Karpas-422 (cell line): Measurements from ENCODE around the gene CPA5. TPM values are rescaled to one million over a fixed set of nuclear protein-coding genes. Genes with fewer than 3 reads are reported as not detected.

Source experiments
- DNase-seq: peaks from one replicate; pipeline ENCODE4 v3.0.0-alpha.2; 2015
- H2AFZ ChIP-seq: fragments of 200-600 bp; sonication (generic); 2 replicates; pipeline ENCODE4 v1.6.1; 2014; ENCODE audit warnings: antibody characterized with exemption, low read length, mixed read lengths
- H3K27ac ChIP-seq: fragments of 200-600 bp; sonication (generic); 2 replicates; pipeline ENCODE4 v1.5.1; 2014; ENCODE audit warnings: mild to moderate bottlenecking, low read length, moderate library complexity
- H3K27me3 ChIP-seq: fragments of 200-600 bp; sonication (generic); 2 replicates; pipeline ENCODE4 v1.6.1; 2014; ENCODE audit warnings: low read length, mixed read lengths
- H3K36me3 ChIP-seq: fragments of 200-600 bp; sonication (generic); 2 replicates; pipeline ENCODE4 v1.6.1; 2014; ENCODE audit warnings: low read length, mixed read lengths; ENCODE audit not compliant: insufficient read depth
- H3K4me1 ChIP-seq: fragments of 200-600 bp; sonication (generic); 2 replicates; pipeline ENCODE4 v1.6.1; 2014; ENCODE audit warnings: mild to moderate bottlenecking, low read length, mixed read lengths
- H3K4me2 ChIP-seq: fragments of 200-600 bp; sonication (generic); 2 replicates; pipeline ENCODE4 v1.6.1; 2014; ENCODE audit warnings: low read length, low read depth, mild to moderate bottlenecking; ENCODE audit not compliant: poor library complexity, severe bottlenecking
- H3K4me3 ChIP-seq: fragments of 200-600 bp; sonication (generic); 2 replicates; pipeline ENCODE4 v1.5.1; 2014; ENCODE audit warnings: mild to moderate bottlenecking, antibody characterized with exemption, low read length, mixed read lengths
- H3K79me2 ChIP-seq: fragments of 200-600 bp; sonication (generic); 2 replicates; pipeline ENCODE4 v1.6.1; 2014; ENCODE audit warnings: mild to moderate bottlenecking, low read length, mixed read lengths
- H3K9ac ChIP-seq: fragments of 200-600 bp; sonication (generic); 2 replicates; pipeline ENCODE4 v1.6.0; 2014; ENCODE audit warnings: low read length
- H3K9me2 ChIP-seq: fragments of 200-600 bp; sonication (generic), shearing (Covaris generic); replicated peaks from 2 replicates; pipeline ENCODE4 v1.6.0; 2014; ENCODE audit warnings: mild to moderate bottlenecking, low read length, moderate library complexity; ENCODE audit not compliant: insufficient read depth
- H3K9me3 ChIP-seq: fragments of 300-700, 200-600 bp; sonication (generic); 2 replicates; pipeline ENCODE4 v1.6.1; 2014; ENCODE audit warnings: low read length, mixed read lengths
- H4K20me1 ChIP-seq: fragments of 200-600 bp; sonication (generic); 2 replicates; pipeline ENCODE4 v1.6.1; 2014; ENCODE audit warnings: mild to moderate bottlenecking, antibody characterized with exemption, low read length, low read depth; ENCODE audit not compliant: insufficient read depth
- total RNA-seq: library from RNA; depleted of rRNA; stranded (reverse); fragments of >200 nt; shearing (Covaris generic); gene quantifications from 2 replicates; pipeline ENCODE4 v1.2.3, GENCODE V29; 2014; ENCODE audit warnings: low replicate concordance

Gene CPA5
- total RNA-seq, 1 experiment from 2014 or later, result not detected

- no peaks in the 10 kb centered on the region for H3K9me3 ChIP-seq
- H3K4me3 ChIP-seq, result no peak overlapping the region
- H3K9ac ChIP-seq, result no peak overlapping the region
- no peaks in the 10 kb centered on the region for H3K36me3 ChIP-seq
- no peaks in the 10 kb centered on the region for H3K4me1 ChIP-seq
- H3K27ac ChIP-seq, result no peak overlapping the region
- H3K9me2 ChIP-seq, result no peaks in the 10 kb centered on the region
- no peak overlapping the region for H2AFZ ChIP-seq
- no peaks in the 10 kb centered on the region for H4K20me1 ChIP-seq
- H3K4me2 ChIP-seq, result no peak overlapping the region
- no peaks in the 10 kb centered on the region for H3K27me3 ChIP-seq
- DNase-seq, result no peak
- no peaks in the 10 kb centered on the region for H3K79me2 ChIP-seq
Observed at GRCh38 chr7:130387628-130388403, 43.2 kb downstream of the CPA5 start.

GRCh38 chr7:130388671-130389070 lies 44.1 kb downstream of the CPA5 start:
- H3K9ac ChIP-seq, result no peak overlapping the region
- H3K27me3 ChIP-seq, result no peaks in the 10 kb centered on the region
- H2AFZ ChIP-seq, result no peak overlapping the region
- no peak for DNase-seq
- no peaks in the 10 kb centered on the region for H4K20me1 ChIP-seq
- no peaks in the 10 kb centered on the region for H3K79me2 ChIP-seq
- no peaks in the 10 kb centered on the region for H3K9me3 ChIP-seq
- no peaks in the 10 kb centered on the region for H3K4me1 ChIP-seq
- H3K36me3 ChIP-seq, result no peaks in the 10 kb centered on the region
- H3K27ac ChIP-seq, result no peak overlapping the region
- H3K4me2 ChIP-seq, result no peak overlapping the region
- no peaks in the 10 kb centered on the region for H3K9me2 ChIP-seq
- H3K4me3 ChIP-seq, result no peak overlapping the region

GRCh38 chr7:130390486-130390885 lies 45.9 kb downstream of the CPA5 start:
- no peaks in the 10 kb centered on the region for H3K4me1 ChIP-seq
- no peak overlapping the region for H2AFZ ChIP-seq
- H3K79me2 ChIP-seq, result no peaks in the 10 kb centered on the region
- H4K20me1 ChIP-seq, result no peaks in the 10 kb centered on the region
- no peak overlapping the region for H3K9ac ChIP-seq
- no peak overlapping the region for H3K27ac ChIP-seq
- H3K27me3 ChIP-seq, result no peaks in the 10 kb centered on the region
- no peak overlapping the region for H3K4me2 ChIP-seq
- no peaks in the 10 kb centered on the region for H3K36me3 ChIP-seq
- no peaks in the 10 kb centered on the region for H3K9me2 ChIP-seq
- no peak overlapping the region for H3K4me3 ChIP-seq
- no peak for DNase-seq
- no peaks in the 10 kb centered on the region for H3K9me3 ChIP-seq

- Histone ChIP-seq H3K79me2 (no peaks in the 10 kb centered on the region), H3K9me3 (no peaks in the 10 kb centered on the region), H3K4me3 (no peak overlapping the region), H4K20me1 (no peaks in the 10 kb centered on the region), H3K9me2 (no peaks in the 10 kb centered on the region), H3K36me3 (no peaks in the 10 kb centered on the region), H3K4me1 (no peaks in the 10 kb centered on the region), H2AFZ (no peak overlapping the region), H3K27ac (no peak overlapping the region), H3K27me3 (no peaks in the 10 kb centered on the region), H3K4me2 (no peak overlapping the region), H3K9ac (no peak overlapping the region)
- DNase-seq, result no peak
Observed at GRCh38 chr7:130393101-130393561, 48.5 kb downstream of the CPA5 start.

- H3K4me2 ChIP-seq, result no peak overlapping the region
- no peaks in the 10 kb centered on the region for H3K9me3 ChIP-seq
- H3K9ac ChIP-seq, result no peak overlapping the region
- no peaks in the 10 kb centered on the region for H3K36me3 ChIP-seq
- H3K4me1 ChIP-seq, result 0 out of 2 replicates have a peak, but pooled peaks cover 2% of the 10 kb centered on the region
- H3K4me3 ChIP-seq, result no peak overlapping the region
- no peaks in the 10 kb centered on the region for H3K9me2 ChIP-seq
- no peak overlapping the region for H2AFZ ChIP-seq
- no peaks in the 10 kb centered on the region for H3K79me2 ChIP-seq
- H3K27ac ChIP-seq, result no peak overlapping the region
- no peaks in the 10 kb centered on the region for H3K27me3 ChIP-seq
- no peak for DNase-seq
- H4K20me1 ChIP-seq, result no peaks in the 10 kb centered on the region
Observed at GRCh38 chr7:130393841-130394411, 49.3 kb downstream of the CPA5 start.

GRCh38 chr7:130394421-130395195 lies 50.0 kb downstream of the CPA5 start:
- Histone ChIP-seq H3K27me3 (no peaks in the 10 kb centered on the region), H3K4me2 (no peak overlapping the region), H3K4me1 (0 out of 2 replicates have a peak, but pooled peaks cover 2% of the 10 kb centered on the region), H3K4me3 (no peak overlapping the region), H3K9ac (no peak overlapping the region), H3K9me2 (no peaks in the 10 kb centered on the region), H3K9me3 (no peaks in the 10 kb centered on the region), H2AFZ (no peak overlapping the region), H4K20me1 (no peaks in the 10 kb centered on the region), H3K27ac (no peak overlapping the region), H3K36me3 (no peaks in the 10 kb centered on the region), H3K79me2 (no peaks in the 10 kb centered on the region)
- no peak for DNase-seq

GRCh38 chr7:130395421-130395820 lies 50.8 kb downstream of the CPA5 start:
- Histone ChIP-seq H3K4me1 (0 out of 2 replicates have a peak, but pooled peaks cover 2% of the 10 kb centered on the region), H3K9me2 (no peaks in the 10 kb centered on the region), H3K9me3 (no peaks in the 10 kb centered on the region), H3K4me3 (no peak overlapping the region), H2AFZ (no peak overlapping the region), H3K4me2 (no peak overlapping the region), H3K9ac (no peak overlapping the region), H3K36me3 (no peaks in the 10 kb centered on the region), H3K27me3 (no peaks in the 10 kb centered on the region), H3K79me2 (no peaks in the 10 kb centered on the region), H4K20me1 (no peaks in the 10 kb centered on the region), H3K27ac (no peak overlapping the region)
- no peak for DNase-seq

- H3K27ac ChIP-seq, result no peak overlapping the region
- no peaks in the 10 kb centered on the region for H3K9me2 ChIP-seq
- H3K4me1 ChIP-seq, result 0 out of 2 replicates have a peak, but pooled peaks cover 2% of the 10 kb centered on the region
- H3K36me3 ChIP-seq, result no peaks in the 10 kb centered on the region
- no peaks in the 10 kb centered on the region for H3K27me3 ChIP-seq
- DNase-seq, result no peak
- no peaks in the 10 kb centered on the region for H3K79me2 ChIP-seq
- no peak overlapping the region for H2AFZ ChIP-seq
- no peaks in the 10 kb centered on the region for H4K20me1 ChIP-seq
- H3K4me3 ChIP-seq, result no peak overlapping the region
- H3K4me2 ChIP-seq, result no peak overlapping the region
- no peak overlapping the region for H3K9ac ChIP-seq
- no peaks in the 10 kb centered on the region for H3K9me3 ChIP-seq
Observed at GRCh38 chr7:130396109-130396508, 51.5 kb downstream of the CPA5 start.
